Measurements from ENCODE around the gene ABCA1. TPM values are rescaled to one million over a fixed set of nuclear protein-coding genes. Genes with fewer than 3 reads are reported as not detected.
A peak's percentile ranks its signal among the peaks of the same experiment; 100 is the strongest.

The ABCA1 gene
- polyA plus RNA-seq, 3 donors: 2.0 to 5.1 (median 2.7) TPM

- Mint-ChIP-seq H3K36me3 (peaks cover 41 to 60% of the 10 kb centered on the region in 2 donors), H3K27ac (no peak overlapping the region), H3K27me3 (ENCODE audit: low read depth in 3 of 3) (peaks cover 0 to 5% (median 0%) of the 10 kb centered on the region in 3 donors), H3K4me3 (no peak overlapping the region), H3K9me3 (no peaks in the 10 kb centered on the region), H3K4me1 (peaks cover 6% of the 10 kb centered on the region)
- intact Hi-C loops (cut with micrococcal nuclease): no loop called here
- Histone ChIP-seq H3K4me1 (ENCODE audit: control insufficient read depth in 1 of 2, insufficient read depth in 2 of 2, low read length in 2 of 2) (peaks cover 0 to 6% of the 10 kb centered on the region in 2 donors), H3K9ac (ENCODE audit: insufficient read depth, low read length, poor library complexity, severe bottlenecking) (no peak overlapping the region), H2AFZ (ENCODE audit: insufficient read depth, low read depth, low read length, poor library complexity, severe bottlenecking) (no peak overlapping the region), H3K27ac (ENCODE audit: low read depth in 1 of 2, low read length in 2 of 2) (no peak overlapping the region), H3K79me2 (ENCODE audit: insufficient read depth, low read length) (no peaks in the 10 kb centered on the region), H3K27me3 (ENCODE audit: control insufficient read depth in 2 of 2, insufficient read depth in 2 of 2, low read length in 2 of 2) (no peaks in the 10 kb centered on the region), H4K20me1 (ENCODE audit: insufficient read depth, low read length) (peaks cover 50% of the 10 kb centered on the region), H3K4me2 (replicated peaks; ENCODE audit: extremely low read depth, low read length, poor library complexity, severe bottlenecking) (no peak overlapping the region), H3K4me3 (replicated peaks in 1 of 3; ENCODE audit: low read depth in 2 of 3, low read length in 3 of 3) (no peak overlapping the region), H3K36me3 (replicated peaks in 1 of 2; ENCODE audit: control insufficient read depth in 1 of 2, insufficient read depth in 2 of 2, low read length in 2 of 2) (peaks cover 0 to 7% of the 10 kb centered on the region in 2 donors), H3K9me3 (replicated peaks in 1 of 2; ENCODE audit: control insufficient read depth in 1 of 2, insufficient read depth in 1 of 2, low read length in 2 of 2) (no peaks in the 10 kb centered on the region)
- no peak for DNase-seq
- TF ChIP-seq, protein P1, sequence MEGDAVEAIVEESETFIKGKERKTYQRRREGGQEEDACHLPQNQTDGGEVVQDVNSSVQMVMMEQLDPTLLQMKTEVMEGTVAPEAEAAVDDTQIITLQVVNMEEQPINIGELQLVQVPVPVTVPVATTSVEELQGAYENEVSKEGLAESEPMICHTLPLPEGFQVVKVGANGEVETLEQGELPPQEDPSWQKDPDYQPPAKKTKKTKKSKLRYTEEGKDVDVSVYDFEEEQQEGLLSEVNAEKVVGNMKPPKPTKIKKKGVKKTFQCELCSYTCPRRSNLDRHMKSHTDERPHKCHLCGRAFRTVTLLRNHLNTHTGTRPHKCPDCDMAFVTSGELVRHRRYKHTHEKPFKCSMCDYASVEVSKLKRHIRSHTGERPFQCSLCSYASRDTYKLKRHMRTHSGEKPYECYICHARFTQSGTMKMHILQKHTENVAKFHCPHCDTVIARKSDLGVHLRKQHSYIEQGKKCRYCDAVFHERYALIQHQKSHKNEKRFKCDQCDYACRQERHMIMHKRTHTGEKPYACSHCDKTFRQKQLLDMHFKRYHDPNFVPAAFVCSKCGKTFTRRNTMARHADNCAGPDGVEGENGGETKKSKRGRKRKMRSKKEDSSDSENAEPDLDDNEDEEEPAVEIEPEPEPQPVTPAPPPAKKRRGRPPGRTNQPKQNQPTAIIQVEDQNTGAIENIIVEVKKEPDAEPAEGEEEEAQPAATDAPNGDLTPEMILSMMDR (IDR thresholded peaks at IDR 0.05): no peak
- no CpG with 5 or more reads among the region's 1 CpG for WGBS (ENCODE audit: insufficient coverage)
Measured at GRCh38 chr9:104896131-104896530, 31.8 kb downstream of the ABCA1 start.

DNA sequence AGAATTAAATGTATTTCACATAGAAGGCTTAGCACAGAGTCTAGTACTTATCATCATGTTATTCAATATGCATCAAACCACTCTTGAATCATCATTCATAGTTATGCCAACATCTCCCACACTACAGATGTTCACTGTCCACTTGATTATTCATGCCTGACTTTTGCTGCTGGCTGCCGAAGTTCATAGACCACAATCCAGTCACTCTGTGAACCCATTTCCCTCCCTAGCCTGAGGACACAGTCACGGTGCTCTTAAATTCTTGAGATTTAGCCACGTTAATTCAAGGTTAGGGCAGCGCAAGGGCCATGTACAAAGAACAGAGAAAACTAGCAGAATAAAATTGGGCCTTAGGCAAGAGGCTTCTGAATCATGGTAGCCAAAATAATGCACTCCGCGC is 32.4 kb downstream of the ABCA1 start:
- H3K36me3 ChIP-seq (replicated peaks in 1 of 2; ENCODE audit: control insufficient read depth in 1 of 2, insufficient read depth in 2 of 2, low read length in 2 of 2): peaks cover 0 to 7% of the 10 kb centered on the region in 2 donors
- Mint-ChIP-seq H3K27ac (peak overlapping the region in 1 of 7 donors; percentile 62), H3K4me1 (peaks cover under 1% of the 10 kb centered on the region), H3K9me3 (no peaks in the 10 kb centered on the region), H3K4me3 (no peak overlapping the region), H3K27me3 (ENCODE audit: low read depth in 3 of 3) (peaks cover 0 to 5% (median 0%) of the 10 kb centered on the region in 3 donors), H3K36me3 (peaks cover 39 to 58% of the 10 kb centered on the region in 2 donors)
- no peak overlapping the region for H3K4me3 ChIP-seq (replicated peaks in 1 of 3; ENCODE audit: low read depth in 2 of 3, low read length in 3 of 3)
- WGBS (ENCODE audit: insufficient coverage): 98% methylated on average over 6 of the region's 6 CpGs
- H3K4me1 ChIP-seq (ENCODE audit: control insufficient read depth in 1 of 2, insufficient read depth in 2 of 2, low read length in 2 of 2): peaks cover 0 to 1% of the 10 kb centered on the region in 2 donors
- H3K9ac ChIP-seq (ENCODE audit: insufficient read depth, low read length, poor library complexity, severe bottlenecking): no peak overlapping the region
- H2AFZ ChIP-seq (ENCODE audit: insufficient read depth, low read depth, low read length, poor library complexity, severe bottlenecking): no peak overlapping the region
- no peak overlapping the region for H3K27ac ChIP-seq (ENCODE audit: low read depth in 1 of 2, low read length in 2 of 2)
- no peaks in the 10 kb centered on the region for H3K9me3 ChIP-seq (replicated peaks in 1 of 2; ENCODE audit: control insufficient read depth in 1 of 2, insufficient read depth in 1 of 2, low read length in 2 of 2)
- H3K4me2 ChIP-seq (replicated peaks; ENCODE audit: extremely low read depth, low read length, poor library complexity, severe bottlenecking): no peak overlapping the region
- TF ChIP-seq, protein P1 (IDR thresholded peaks at IDR 0.05): no peak
- no peaks in the 10 kb centered on the region for H3K27me3 ChIP-seq (ENCODE audit: control insufficient read depth in 2 of 2, insufficient read depth in 2 of 2, low read length in 2 of 2)
- H3K79me2 ChIP-seq (ENCODE audit: insufficient read depth, low read length): no peaks in the 10 kb centered on the region
- intact Hi-C loops (cut with micrococcal nuclease): no loop called here
- no peak for DNase-seq
- peaks cover 48% of the 10 kb centered on the region for H4K20me1 ChIP-seq (ENCODE audit: insufficient read depth, low read length)

Data from CD14-positive monocyte (primary cell).